Caco-2 (cell line): ENCODE results near the gene SH3BP4. TPM values are rescaled to one million over a fixed set of nuclear protein-coding genes. Genes with fewer than 3 reads are reported as not detected.

Source experiments
- BruUV-seq: library from RNA; stranded (reverse); fragments of 400-500 nt; replicated peaks from 2 replicates; lab custom pipeline; 2021; lab: Mats Ljungman, UMichigan
- CTCF ChIA-PET: fragments of 300-600 bp; sonication (Branson Sonifier 250); formaldehyde crosslinking; loops from one replicate; lab custom pipeline; 2022; ENCODE audit warnings: antibody characterized with exemption; lab: Charles Lee
- POLR2A ChIA-PET: fragments of 300-600 bp; sonication (Branson Sonifier 250); formaldehyde crosslinking; loops from one replicate; lab custom pipeline; 2022; ENCODE audit warnings: antibody characterized with exemption; lab: Charles Lee
- DNase-seq, 2 experiments: peaks; one replicate each; pipeline versions ENCODE4 v3.0.0 to v3.0.0-alpha.2; 2020 to 2022
- H3K27me3 ChIP-seq: replicated peaks from 2 replicates; pipeline ENCODE4 v1.6.0; 2011; ENCODE audit warnings: low read length; ENCODE audit not compliant: control insufficient read depth, insufficient read depth
- H3K36me3 ChIP-seq: 2 replicates; pipeline ENCODE4 v1.5.1; 2011; ENCODE audit warnings: low read length; ENCODE audit not compliant: control insufficient read depth, insufficient read depth
- H3K4me1 ChIP-seq: fragments of 250-450 bp; sonication (Bioruptor Pico); 2 replicates; pipeline ENCODE4 v1.5.1; 2020; ENCODE audit warnings: mild to moderate bottlenecking
- H3K4me3 ChIP-seq: 2 replicates; pipeline ENCODE4 v1.5.1; 2011; ENCODE audit warnings: low read depth, mild to moderate bottlenecking, control low read depth, low read length
- H3K9me3 ChIP-seq: fragments of 250-450 bp; sonication (Bioruptor Pico); 2 replicates; pipeline ENCODE4 v1.5.1; 2020; ENCODE audit warnings: mild to moderate bottlenecking, moderate library complexity
- H3K27ac Mint-ChIP-seq: one replicate; pipeline ENCODE4 v1.8.0; 2022; ENCODE audit warnings: mixed read lengths; ENCODE audit not compliant: unreplicated experiment
- H3K27me3 Mint-ChIP-seq: one replicate; pipeline ENCODE4 v1.8.0; 2022; ENCODE audit warnings: mixed read lengths; ENCODE audit not compliant: insufficient read depth, unreplicated experiment
- H3K36me3 Mint-ChIP-seq: one replicate; pipeline ENCODE4 v1.8.0; 2022; ENCODE audit warnings: mild to moderate bottlenecking, mixed read lengths; ENCODE audit not compliant: insufficient read depth, unreplicated experiment
- H3K4me1 Mint-ChIP-seq: one replicate; pipeline ENCODE4 v1.8.0; 2022; ENCODE audit warnings: low read depth, mixed read lengths; ENCODE audit not compliant: unreplicated experiment
- H3K4me3 Mint-ChIP-seq: one replicate; pipeline ENCODE4 v1.8.0; 2022; ENCODE audit warnings: mild to moderate bottlenecking, moderate library complexity, mixed read lengths; ENCODE audit not compliant: unreplicated experiment
- H3K9me3 Mint-ChIP-seq: one replicate; pipeline ENCODE4 v1.8.0; 2022; ENCODE audit warnings: mixed read lengths; ENCODE audit not compliant: unreplicated experiment
- CTCF ChIP-seq, 2 experiments: fragments of 200-600 bp in 1 of 2; IDR thresholded peaks; 1 replicate in 1 of 2; 2 replicates in 1 of 2; pipeline versions ENCODE4 v1.5.1 to v1.8.0; 2011 to 2022; ENCODE audit warnings: antibody characterized with exemption in 1 of 2, control low read depth in 1 of 2, inconsistent platforms in 1 of 2, low read depth in 1 of 2, low read length in 1 of 2, mild to moderate bottlenecking in 1 of 2, moderate library complexity in 1 of 2; ENCODE audit not compliant: insufficient read depth in 1 of 2, severe bottlenecking in 1 of 2, unreplicated experiment in 1 of 2
- intact Hi-C: fragments of 100-400 bp; cut with micrococcal nuclease; formaldehyde crosslinking; loops from one replicate; pipeline ENCODE4 v1.10.0; 2022; ENCODE audit not compliant: unreplicated experiment
- total RNA-seq: library from RNA; stranded (reverse); gene quantifications from 2 replicates; pipeline ENCODE4 v1.2.3, GENCODE V29; 2022

The SH3BP4 gene
- total RNA-seq, 1 experiment from 2014 or later = 29.9 TPM

GRCh38 chr2:234947556-234947955 is 4.3 kb upstream of the SH3BP4 start:
- Mint-ChIP-seq H3K9me3 (peaks cover 10% of the 10 kb centered on the region), H3K4me3 (no peak overlapping the region), H3K4me1 (peaks cover 18% of the 10 kb centered on the region), H3K36me3 (peaks cover 6% of the 10 kb centered on the region), H3K27me3 (no peaks in the 10 kb centered on the region), H3K27ac (no peak overlapping the region)
- no peaks in the 10 kb centered on the region for H3K4me1 ChIP-seq
- no peaks in the 10 kb centered on the region for H3K27me3 ChIP-seq
- CTCF ChIA-PET = no interaction called here
- intact Hi-C loops = no loop called here
- TF ChIP-seq CTCF (IDR thresholded peaks at IDR 0.05; ENCODE audit: insufficient read depth in 1 of 2, low read depth in 1 of 2, low read length in 1 of 2, severe bottlenecking in 1 of 2, unreplicated experiment in 1 of 2) = no peak
- no TSS peak for BruUV-seq
- POLR2A ChIA-PET = no interaction called here
- no peak for DNase-seq
- no peaks in the 10 kb centered on the region for H3K36me3 ChIP-seq
- H3K9me3 ChIP-seq = no peaks in the 10 kb centered on the region
- no peak overlapping the region for H3K4me3 ChIP-seq

GRCh38 chr2:234949762-234950434 is 1.9 kb upstream of the SH3BP4 start:
- Mint-ChIP-seq H3K36me3 (peaks cover 6% of the 10 kb centered on the region), H3K4me3 (no peak overlapping the region), H3K27me3 (no peaks in the 10 kb centered on the region), H3K4me1 (peaks cover 18% of the 10 kb centered on the region), H3K27ac (no peak overlapping the region), H3K9me3 (no peaks in the 10 kb centered on the region)
- H3K27me3 ChIP-seq = no peaks in the 10 kb centered on the region
- TF ChIP-seq CTCF (IDR thresholded peaks at IDR 0.05; ENCODE audit: insufficient read depth in 1 of 2, low read depth in 1 of 2, low read length in 1 of 2, severe bottlenecking in 1 of 2, unreplicated experiment in 1 of 2) = no peak
- intact Hi-C loops = no loop called here
- H3K4me1 ChIP-seq = peaks cover 14% of the 10 kb centered on the region
- BruUV-seq = no TSS peak
- DNase-seq = no peak
- no peak overlapping the region for H3K4me3 ChIP-seq
- no peaks in the 10 kb centered on the region for H3K9me3 ChIP-seq
- POLR2A ChIA-PET = no interaction called here
- CTCF ChIA-PET = no interaction called here
- H3K36me3 ChIP-seq = no peaks in the 10 kb centered on the region

GRCh38 chr2:234950435-234950729 is 1.4 kb upstream of the SH3BP4 start:
- no TSS peak for BruUV-seq
- no peak overlapping the region for H3K4me3 Mint-ChIP-seq
- Histone ChIP-seq H3K4me3 (no peak overlapping the region), H3K4me1 (peaks cover 15% of the 10 kb centered on the region), H3K36me3 (no peaks in the 10 kb centered on the region), H3K9me3 (no peaks in the 10 kb centered on the region), H3K27me3 (no peaks in the 10 kb centered on the region)
- H3K36me3 Mint-ChIP-seq = peaks cover 6% of the 10 kb centered on the region
- no peak for DNase-seq
- no peak overlapping the region for H3K27ac Mint-ChIP-seq
- no peaks in the 10 kb centered on the region for H3K27me3 Mint-ChIP-seq
- no peak for TF ChIP-seq CTCF (IDR thresholded peaks at IDR 0.05; ENCODE audit: insufficient read depth in 1 of 2, low read depth in 1 of 2, low read length in 1 of 2, severe bottlenecking in 1 of 2, unreplicated experiment in 1 of 2)
- ChIA-PET CTCF (no interaction called here), POLR2A (no interaction called here)
- H3K9me3 Mint-ChIP-seq = no peaks in the 10 kb centered on the region
- peaks cover 18% of the 10 kb centered on the region for H3K4me1 Mint-ChIP-seq
- intact Hi-C loops = no loop called here
